ENCODE results near the gene CTNNBIP1. TPM values are rescaled to one million over a fixed set of nuclear protein-coding genes. Genes with fewer than 3 reads are reported as not detected.
A peak's percentile ranks its signal among the peaks of the same experiment; 100 is the strongest.

The CTNNBIP1 gene
- total RNA-seq, 1 donor from 2014 or later = 47.6 TPM

DNA sequence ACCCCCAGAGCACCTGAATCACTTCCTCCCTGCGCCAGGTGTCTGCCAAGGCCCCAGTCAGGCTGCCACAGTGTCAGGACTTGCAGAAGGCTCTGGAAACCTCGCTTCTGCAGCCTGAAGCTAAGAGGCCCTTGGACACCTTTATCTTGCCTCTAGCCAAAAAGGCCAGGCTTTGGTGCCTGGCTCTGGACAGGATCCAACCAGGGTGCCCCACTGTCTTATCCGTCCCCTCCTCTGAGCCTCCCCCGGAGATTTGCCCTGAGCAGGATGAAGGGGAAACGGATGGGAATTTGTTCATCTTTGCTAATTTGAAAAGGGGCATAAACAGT lies 73.5 kb downstream of the CTNNBIP1 start:
- Histone ChIP-seq H3K27ac (no peak overlapping the region), H3K4me3 (no peak overlapping the region), H3K9me3 (no peaks in the 10 kb centered on the region), H3K27me3 (no peaks in the 10 kb centered on the region), H3K4me1 (no peaks in the 10 kb centered on the region), H3K36me3 (no peaks in the 10 kb centered on the region)
- intact Hi-C loops (cut with DNase I) = no loop called here
- ATAC-seq (no peak), DNase-seq (peak; percentile 27)
- TF ChIP-seq, protein P1, sequence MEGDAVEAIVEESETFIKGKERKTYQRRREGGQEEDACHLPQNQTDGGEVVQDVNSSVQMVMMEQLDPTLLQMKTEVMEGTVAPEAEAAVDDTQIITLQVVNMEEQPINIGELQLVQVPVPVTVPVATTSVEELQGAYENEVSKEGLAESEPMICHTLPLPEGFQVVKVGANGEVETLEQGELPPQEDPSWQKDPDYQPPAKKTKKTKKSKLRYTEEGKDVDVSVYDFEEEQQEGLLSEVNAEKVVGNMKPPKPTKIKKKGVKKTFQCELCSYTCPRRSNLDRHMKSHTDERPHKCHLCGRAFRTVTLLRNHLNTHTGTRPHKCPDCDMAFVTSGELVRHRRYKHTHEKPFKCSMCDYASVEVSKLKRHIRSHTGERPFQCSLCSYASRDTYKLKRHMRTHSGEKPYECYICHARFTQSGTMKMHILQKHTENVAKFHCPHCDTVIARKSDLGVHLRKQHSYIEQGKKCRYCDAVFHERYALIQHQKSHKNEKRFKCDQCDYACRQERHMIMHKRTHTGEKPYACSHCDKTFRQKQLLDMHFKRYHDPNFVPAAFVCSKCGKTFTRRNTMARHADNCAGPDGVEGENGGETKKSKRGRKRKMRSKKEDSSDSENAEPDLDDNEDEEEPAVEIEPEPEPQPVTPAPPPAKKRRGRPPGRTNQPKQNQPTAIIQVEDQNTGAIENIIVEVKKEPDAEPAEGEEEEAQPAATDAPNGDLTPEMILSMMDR (IDR thresholded peaks at IDR 0.05) = no peak

GRCh38 chr1:9835758-9836631 lies 74.1 kb downstream of the CTNNBIP1 start:
- intact Hi-C loops (cut with DNase I) = no loop called here
- Histone ChIP-seq H3K27ac (no peak overlapping the region), H3K9me3 (no peaks in the 10 kb centered on the region), H3K4me3 (no peak overlapping the region), H3K36me3 (no peaks in the 10 kb centered on the region), H3K4me1 (no peaks in the 10 kb centered on the region), H3K27me3 (no peaks in the 10 kb centered on the region)
- DNase-seq = peak; percentile 47
- TF ChIP-seq, protein P1 (IDR thresholded peaks at IDR 0.05) = no peak
- ATAC-seq = peak; percentile 55

- intact Hi-C loops (cut with DNase I) = no loop called here
- DNase-seq (peak; percentile 54), ATAC-seq (peak; percentile 7)
- Histone ChIP-seq H3K4me1 (no peaks in the 10 kb centered on the region), H3K9me3 (no peaks in the 10 kb centered on the region), H3K27ac (no peak overlapping the region), H3K27me3 (no peaks in the 10 kb centered on the region), H3K36me3 (no peaks in the 10 kb centered on the region), H3K4me3 (no peak overlapping the region)
- TF ChIP-seq, protein P1 (IDR thresholded peaks at IDR 0.05) = no peak
Measured at GRCh38 chr1:9835404-9835757, 74.7 kb downstream of the CTNNBIP1 start.

DNA sequence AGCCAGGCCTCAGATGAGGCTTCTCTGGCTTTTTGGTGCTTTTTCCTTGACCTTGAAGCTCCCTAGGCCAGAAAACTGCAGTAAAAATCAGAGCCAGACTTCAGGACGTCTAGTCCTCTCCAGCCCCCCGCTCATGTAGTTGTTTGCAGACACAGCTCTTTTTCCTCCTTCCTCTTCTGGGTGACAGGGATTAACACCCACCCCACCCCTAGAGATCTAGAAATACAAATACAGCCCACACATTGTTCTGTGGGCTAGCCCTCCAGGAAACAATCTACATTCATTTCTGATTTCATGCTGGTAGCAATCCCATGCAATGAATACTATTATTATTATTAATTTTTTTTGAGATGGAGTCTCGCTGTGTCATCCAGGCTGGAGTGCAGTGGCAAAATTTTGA lies 76.4 kb downstream of the CTNNBIP1 start:
- H3K27ac ChIP-seq = no peak overlapping the region
- H3K4me3 ChIP-seq = no peak overlapping the region
- TF ChIP-seq, protein P1 (IDR thresholded peaks at IDR 0.05) = no peak
- H3K4me1 ChIP-seq = no peaks in the 10 kb centered on the region
- intact Hi-C loops (cut with DNase I) = no loop called here
- H3K9me3 ChIP-seq = no peaks in the 10 kb centered on the region
- no peak for DNase-seq
- no peaks in the 10 kb centered on the region for H3K27me3 ChIP-seq
- ATAC-seq = no peak
- H3K36me3 ChIP-seq = no peaks in the 10 kb centered on the region

DNA sequence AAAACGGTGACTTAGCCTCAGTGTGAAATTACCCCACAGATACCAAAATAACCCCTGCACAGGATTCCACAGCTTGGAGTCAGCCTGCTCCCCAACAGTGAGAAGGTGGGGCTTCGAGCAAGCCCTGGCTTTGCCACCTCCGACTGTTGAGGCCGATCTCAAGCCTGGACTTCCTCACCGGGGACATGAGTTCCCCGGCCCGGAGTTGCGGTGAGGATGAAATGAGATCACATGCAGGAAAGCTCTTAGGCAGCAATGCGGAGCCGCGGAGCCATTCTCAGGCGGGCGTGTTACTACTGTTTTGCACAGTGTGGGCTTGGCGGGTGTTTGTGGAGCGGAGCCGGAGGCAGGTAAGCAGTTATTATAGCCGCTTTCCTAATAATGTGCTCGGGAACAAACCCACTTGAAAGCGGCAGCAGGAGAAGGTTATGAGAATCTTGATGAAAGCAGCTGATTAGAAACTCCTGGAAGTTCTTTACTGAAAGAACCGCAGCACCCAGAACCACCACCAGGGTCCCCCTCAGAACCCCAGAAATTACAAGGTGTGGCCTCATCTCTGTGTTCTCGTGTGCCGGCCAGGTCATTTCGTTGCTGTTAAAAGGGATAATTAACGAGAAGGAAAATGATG lies 82.4 kb downstream of the CTNNBIP1 start:
- H3K27ac ChIP-seq = no peak overlapping the region
- no peak for ATAC-seq
- no peaks in the 10 kb centered on the region for H3K27me3 ChIP-seq
- TF ChIP-seq, protein P1 (IDR thresholded peaks at IDR 0.05) = peak; percentile 11
- peaks cover 17% of the 10 kb centered on the region for H3K4me1 ChIP-seq
- intact Hi-C loops (cut with DNase I) = no loop called here
- H3K4me3 ChIP-seq = no peak overlapping the region
- peak; percentile 55 for DNase-seq
- no peaks in the 10 kb centered on the region for H3K9me3 ChIP-seq
- no peaks in the 10 kb centered on the region for H3K36me3 ChIP-seq
